Stimulated activated CD4-positive, alpha-beta T cell treated with anti-CD3 and anti-CD28 coated beads, Interleukin-4, amount 100 ng/mL, for 24 hours (primary cell): ENCODE measurements around the gene ARG2.

Experiments
- DNase-seq: peaks from one replicate; pipeline ENCODE4 v3.0.0-alpha.2; 2020

The ARG2 gene

DNA sequence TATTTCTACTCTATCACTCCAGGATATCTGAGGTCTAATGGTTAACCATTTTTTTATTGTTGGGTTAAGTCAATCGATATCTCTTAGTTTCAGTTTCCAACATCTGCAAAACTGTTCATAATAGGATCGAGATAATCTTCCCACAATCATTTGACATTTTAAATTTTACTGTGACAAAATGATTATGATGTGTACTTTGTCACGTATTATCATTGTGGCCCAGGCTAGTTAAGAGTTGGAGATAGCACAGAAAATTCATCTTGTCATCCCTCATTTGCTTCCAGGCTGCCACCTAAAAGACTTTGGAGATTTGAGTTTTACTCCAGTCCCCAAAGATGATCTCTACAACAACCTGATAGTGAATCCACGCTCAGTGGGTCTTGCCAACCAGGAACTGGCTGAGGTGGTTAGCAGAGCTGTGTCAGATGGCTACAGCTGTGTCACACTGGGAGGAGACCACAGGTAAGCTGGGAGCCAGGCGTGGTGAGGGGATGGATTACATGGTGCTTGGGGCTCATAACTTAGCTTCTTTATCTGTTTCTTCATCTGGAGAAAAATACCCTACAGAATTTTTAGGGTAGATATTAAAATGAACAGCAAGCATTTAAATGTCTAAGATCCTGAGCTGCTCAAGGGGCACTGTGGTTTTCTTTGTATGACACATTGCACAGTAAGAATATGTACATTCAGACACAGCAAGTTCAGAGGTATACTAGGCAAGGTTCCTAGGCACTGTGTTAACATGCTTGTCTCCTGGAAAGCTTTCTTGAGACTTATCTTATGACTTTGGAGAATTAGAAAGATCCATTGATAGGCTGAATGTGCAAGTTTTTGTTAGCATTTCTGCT is 22.4 kb downstream of the ARG2 start:
- no peak for DNase-seq

DNA sequence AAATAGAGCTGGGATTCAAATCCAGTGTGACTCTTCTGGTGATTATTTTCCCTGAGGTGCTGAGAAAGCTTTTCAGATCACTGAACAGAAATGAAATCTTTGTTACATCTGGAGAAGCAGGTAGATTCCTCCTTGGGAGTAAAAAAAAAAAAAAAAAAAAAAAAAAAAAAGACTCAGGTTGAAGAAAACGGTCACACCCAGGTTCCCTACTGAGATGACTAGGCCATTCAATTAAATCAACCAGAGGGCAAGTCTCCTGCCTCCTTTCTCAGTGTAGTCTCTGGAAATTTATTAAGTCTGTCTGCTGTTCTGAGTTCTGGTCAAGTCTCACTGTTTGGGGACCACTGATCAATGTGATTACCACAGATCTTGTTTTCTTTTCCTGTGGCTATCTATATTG is 24.0 kb downstream of the ARG2 start:
- DNase-seq = no peak

DNA sequence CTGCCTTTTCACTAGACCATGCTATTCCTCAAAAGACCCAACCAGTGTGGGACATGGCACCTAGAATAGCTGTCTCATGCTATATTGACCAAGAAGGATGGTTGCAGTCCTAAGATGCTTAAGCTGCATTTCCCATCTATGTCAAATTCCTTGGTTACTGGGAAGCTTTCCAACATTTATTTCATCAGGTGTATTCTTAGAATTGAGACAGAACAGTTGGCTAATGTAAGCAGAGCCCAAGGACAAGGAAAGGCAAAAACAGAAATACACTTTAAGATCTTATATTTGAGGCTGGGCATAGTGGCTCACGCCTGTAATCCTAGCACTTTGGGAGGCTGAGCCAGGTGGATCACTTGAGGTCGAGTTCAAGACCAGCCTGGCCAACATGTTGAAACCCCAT is 24.7 kb downstream of the ARG2 start:
- DNase-seq = no peak

DNA sequence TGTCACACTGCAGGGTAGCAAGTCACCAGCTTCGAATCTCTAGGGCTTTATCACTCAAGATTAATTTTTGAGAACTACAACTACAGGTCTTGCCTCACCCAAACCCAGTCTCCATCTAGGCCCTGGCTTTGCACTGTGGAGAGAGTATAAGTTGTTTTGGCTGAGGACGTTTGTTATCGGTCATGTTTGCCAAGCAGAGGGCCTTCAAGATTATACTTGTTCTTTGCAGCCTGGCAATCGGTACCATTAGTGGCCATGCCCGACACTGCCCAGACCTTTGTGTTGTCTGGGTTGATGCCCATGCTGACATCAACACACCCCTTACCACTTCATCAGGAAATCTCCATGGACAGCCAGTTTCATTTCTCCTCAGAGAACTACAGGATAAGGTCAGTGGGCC is 25.7 kb downstream of the ARG2 start:
- no peak for DNase-seq

DNA sequence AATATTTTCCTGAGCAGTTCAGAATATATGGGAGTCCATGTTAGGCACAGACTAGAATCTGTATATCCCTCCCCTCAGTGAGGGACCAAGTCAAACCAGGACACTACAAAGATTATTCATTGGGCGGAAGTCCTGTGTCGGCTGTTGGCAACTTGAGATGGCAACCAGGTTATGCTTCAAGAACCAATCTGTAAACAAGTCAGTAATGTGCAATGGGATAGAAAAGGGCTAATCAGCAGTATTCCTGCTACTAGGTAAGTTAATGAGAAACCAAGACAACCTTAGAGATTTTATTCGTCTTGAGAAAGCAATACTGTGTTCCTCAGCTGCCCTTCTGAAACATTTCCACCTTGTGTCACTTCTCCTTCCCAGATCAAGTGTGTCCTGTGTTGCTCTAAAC is 26.4 kb downstream of the ARG2 start:
- no peak for DNase-seq

DNA sequence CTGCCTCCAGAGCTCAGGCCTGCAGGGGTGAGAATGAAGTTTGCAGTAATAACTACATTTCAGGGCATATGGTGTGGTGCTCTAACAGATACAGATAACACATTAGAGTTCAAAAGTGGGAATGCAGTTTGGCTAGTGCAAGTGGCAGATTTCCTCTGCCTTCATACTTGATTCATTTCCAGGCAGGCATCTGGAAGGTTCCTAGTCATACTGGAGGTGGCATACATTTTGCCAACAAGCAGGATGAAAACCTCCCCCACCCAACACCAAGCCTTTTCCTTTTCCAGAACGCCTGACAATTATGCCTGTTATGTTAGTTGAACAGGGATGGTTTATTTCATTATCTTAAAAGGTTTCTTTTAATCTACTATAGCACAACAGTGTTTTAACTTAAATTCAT is 30.4 kb downstream of the ARG2 start:
- DNase-seq = no peak

DNA sequence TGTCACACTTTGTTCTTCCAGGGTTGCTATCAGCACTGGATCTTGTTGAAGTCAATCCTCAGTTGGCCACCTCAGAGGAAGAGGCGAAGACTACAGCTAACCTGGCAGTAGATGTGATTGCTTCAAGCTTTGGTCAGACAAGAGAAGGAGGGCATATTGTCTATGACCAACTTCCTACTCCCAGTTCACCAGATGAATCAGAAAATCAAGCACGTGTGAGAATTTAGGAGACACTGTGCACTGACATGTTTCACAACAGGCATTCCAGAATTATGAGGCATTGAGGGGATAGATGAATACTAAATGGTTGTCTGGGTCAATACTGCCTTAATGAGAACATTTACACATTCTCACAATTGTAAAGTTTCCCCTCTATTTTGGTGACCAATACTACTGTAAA is 31.0 kb downstream of the ARG2 start:
- no peak for DNase-seq

DNA sequence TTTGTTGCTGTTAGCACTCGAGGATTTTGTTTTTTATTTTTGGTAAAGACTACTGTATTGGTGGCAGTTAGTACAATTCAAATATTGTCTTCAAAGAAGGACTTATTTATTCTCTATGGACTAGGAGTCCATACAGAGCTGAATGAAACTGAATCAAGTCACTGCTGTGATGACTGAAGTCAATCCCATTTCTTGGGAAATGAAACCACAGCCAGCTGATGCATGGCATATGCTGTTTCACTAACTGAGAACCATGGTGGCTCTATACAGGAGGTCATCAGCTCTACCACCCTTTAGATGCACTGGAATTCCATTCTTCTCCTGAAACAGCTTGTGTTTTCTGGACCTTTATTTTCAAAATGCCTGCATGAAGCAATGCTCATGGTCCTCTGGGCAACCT is 32.5 kb downstream of the ARG2 start:
- DNase-seq = no peak

DNA sequence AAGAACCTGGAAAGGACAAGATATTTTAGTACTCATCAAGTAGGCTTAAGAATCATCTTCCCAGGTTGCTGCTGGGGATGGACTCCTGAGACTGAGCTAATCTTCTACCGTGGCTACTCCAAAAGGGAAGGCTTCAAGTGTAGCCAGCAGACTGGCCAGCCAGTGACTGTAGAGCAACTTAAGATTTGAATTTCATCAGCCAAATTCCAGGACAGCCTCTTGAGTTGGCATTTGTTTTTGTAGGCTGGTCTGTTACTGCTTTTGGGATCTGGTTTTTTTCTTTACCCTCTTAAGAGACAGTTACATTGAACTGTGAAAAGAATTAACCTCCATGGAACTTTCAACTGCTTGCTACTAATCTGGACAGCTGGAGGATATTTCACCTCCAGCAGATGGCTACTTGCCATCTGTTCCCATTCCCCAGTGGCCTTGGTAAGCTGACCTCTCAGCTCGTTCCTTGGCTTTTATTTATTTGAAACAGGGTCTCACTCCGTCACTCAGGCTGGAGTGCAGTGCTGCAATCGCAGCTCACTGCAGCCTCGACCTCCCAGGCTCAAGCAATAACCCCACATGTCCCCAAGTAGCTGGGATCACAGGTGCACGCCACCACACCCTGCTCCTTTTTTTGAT is 34.0 kb downstream of the ARG2 start:
- DNase-seq = no peak

DNA sequence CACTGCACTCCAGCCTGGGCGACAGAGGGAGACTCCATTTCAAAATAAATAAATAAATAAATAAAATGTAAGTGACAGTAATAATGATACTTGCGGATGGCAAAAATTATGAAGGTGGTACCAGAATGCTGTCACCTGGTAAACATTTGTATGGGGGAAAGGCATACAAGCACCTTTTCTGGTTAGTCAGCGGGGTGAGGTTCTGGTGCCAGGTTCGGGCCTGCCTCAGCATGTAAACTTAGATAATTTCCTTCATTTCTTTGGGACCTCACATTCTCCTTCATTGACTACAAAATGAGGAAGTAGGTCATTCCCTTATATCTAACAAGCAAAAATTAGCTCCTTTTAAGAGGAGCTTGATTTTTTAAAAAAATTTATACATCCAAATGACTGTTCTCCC is 43.9 kb downstream of the ARG2 start:
- DNase-seq = no peak

DNA sequence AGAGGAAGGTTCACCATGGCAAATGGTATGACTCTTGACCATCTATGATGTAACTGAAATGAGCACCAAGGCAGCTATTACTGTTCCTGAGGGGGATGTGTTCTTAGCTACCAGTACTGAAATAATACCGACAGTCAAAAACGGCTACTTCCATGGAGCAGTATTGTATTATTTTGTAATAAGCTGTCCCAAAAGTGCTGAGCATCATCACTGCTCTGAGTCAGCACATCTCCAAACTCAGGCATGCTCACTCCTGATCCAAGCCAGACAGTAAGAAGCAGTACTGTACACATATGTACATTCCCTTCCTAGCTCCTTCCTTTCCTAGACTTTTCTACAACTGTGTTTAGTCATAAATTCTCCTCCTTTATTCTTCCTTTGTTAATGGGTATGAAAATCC is 46.1 kb downstream of the ARG2 start:
- no peak for DNase-seq

DNA sequence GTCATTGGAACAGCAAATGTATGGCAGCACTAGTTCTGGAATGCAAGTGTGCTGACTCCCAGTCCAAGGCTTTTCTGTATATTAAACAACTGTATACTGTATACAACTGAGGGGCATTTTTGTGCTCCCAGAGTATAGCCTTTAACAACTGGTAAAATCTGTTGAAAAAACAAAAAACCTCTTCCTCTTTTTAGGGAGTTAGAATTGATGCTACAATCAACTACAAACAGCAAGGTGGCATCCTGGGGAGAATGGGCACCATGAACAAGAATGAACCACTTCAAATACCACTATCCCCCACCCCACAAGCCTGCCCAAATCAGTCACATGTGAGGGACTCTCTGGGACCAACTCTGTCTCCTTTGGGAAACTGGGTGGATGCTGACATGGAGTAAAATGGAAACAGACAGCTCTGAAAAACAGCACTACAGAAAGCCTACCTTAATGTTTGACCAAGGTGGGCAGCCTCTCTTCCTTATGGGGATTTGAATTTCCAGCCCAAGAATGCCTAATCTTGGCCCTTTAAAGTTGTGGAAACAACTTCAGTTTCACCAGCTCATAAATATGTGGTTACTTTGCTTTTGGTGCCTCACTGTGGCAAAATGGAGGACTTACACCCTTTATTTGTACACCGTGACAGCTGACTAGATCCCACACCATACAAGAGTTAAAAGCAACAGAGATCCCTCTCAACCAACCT is 47.2 kb downstream of the ARG2 start:
- peak; percentile 30 for DNase-seq

DNA sequence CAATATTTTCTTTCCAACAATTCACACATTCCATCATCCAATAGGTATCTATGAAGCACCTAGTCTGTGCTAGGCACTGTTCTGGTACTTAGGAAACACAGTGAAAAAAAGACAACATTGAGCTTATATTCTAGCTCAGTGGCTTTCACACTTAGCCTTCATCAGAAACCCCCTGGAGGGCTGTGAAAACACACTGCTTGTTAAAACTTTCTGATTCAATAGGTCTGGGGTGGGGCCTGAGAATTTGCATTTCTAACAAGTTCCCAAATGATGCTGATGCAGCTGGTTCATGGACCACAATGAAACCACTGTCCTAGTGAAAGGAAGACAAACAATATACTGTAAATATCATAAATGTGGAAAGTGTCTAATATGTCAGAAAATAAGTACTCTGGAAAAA is 48.8 kb downstream of the ARG2 start:
- peak; percentile 17 for DNase-seq

DNA sequence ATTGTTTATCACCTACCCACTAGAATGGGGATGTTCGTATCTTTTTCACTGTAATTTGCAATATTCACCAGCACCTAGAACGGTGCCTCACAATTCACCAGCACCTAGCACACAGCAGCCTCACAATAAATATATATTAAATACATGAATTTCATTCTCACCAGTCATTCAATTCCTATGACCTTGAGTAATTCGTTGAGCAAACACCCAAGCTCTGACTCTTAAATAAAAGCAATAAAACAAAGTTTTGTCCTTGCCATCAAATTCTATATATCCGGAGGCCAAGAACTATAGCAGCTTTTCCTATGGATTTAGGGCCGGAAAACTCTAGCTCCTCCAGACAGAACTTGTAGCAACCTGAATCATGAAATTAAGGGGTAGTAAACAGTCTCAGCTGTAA is 53.7 kb downstream of the ARG2 start:
- no peak for DNase-seq

DNA sequence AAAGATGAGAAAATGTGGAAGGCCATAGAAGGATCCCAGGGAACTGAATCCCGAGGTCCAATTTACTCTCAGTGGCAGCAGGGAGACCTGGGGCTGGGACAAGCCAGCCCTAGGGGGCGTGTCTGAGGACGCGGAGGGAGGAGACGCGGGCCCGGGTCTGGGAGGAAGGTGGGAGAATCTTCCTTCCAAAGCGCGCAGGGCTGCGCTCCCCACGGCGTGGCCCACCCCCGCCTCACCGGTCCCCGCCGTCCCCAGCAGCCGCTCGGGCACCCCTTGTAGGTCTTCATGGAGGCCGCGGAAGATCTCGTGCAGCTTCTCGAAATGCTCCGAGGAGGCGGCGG is 54.4 kb downstream of the ARG2 start:
- peak; percentile 60 for DNase-seq

DNA sequence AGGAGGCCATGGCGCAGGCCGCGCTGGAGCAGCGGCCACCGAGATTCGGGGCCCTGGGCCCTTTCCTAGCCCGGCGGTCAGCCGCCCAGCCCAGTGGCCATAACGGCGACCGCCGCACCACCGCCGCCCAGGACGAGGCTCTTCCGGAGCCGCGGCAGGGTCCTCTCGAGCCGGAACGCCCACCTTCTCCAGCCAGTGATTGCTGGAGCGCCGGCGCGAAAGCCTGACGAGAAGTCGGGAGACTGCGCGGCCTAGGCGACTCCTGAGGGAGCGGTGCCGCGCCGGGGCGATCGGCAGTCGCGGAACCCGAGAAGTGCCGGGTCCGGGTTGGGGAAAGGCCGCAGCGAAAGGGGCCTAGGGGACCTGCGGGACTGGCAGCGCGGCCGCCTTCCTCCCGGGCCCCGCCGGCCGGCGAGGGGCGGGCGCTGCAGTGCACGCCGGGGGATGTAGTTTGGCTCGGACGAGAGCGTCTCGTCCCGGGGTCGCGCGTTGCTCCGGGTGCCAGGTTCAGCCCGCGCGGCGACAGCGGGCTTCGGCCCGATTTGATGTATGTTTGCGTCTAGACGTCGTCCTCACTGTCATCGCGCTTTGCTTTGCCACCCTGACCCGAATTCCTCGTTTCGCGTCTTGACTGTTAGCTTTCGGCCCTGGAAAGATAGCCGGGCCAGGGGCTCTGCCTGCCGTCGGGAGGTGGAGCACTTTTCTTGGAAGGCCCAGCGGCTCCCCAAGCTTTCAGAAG is 54.9 kb downstream of the ARG2 start, which contains the start of gene VTI1B:
Gene VTI1B (minus strand): TSS at position 153 of the 739 bp plus-strand sequence. CDS start 143 bp downstream, at position 10.
- peak; percentile 75 for DNase-seq

DNA sequence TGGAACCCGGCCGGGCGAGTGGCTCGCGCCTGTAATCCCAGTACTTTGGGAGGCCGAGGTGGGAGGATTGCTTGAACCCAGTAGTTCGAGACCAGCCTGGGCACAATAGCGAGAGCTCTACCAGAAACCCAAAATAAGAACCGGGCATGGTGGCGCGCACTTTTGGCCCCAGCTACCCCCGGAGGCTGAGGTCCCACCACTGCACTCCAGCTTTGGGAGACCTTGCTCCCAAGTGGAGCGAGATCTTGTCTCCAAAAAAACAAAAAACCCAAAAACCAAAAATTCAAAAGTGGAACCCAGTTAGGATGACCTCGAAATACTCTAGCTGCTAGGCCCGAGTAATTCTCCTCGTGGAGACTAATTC is 55.5 kb downstream of the ARG2 start:
- DNase-seq = no peak

DNA sequence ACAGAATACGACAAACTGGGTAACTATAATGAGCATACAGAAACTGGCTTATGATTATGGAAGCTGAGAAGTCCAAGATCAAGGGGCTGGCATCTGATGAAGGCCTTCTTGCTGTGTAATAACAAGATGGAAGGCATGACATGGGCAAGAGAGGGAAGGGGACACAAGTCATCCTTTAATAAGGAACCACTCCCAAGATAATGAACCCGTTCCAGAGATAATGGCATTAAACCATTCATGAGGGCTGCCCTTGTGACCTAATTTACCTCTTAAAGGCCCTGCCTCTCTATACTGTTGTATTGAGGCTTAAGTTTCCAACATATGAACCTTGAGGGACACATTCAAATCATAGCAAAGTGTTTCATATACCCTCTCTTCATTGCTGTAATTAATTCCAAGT is 59.3 kb downstream of the ARG2 start:
- no peak for DNase-seq

DNA sequence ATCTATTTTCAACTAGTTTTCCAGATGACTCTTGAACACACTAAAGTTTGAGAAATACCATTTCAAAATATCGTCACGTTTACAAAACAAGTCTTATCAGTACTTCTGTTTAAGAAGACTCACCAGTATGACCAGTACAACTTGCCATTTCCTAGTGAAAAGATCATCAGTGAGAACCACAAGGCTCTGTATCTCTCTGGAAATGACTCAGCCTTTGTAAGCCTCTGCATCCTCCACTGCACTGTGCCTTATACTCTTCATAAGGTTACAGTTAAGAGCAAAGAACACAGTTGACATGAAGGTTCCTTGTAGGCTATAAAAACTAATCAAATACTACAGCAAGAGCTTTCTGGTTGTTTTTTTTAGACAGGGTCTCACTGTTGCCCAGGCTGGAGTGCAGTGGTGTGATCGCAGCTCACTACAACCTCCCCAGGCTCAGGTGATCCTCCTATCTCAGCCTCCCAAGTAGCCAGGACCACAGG is 60.4 kb downstream of the ARG2 start:
- DNase-seq = peak; percentile 16

DNA sequence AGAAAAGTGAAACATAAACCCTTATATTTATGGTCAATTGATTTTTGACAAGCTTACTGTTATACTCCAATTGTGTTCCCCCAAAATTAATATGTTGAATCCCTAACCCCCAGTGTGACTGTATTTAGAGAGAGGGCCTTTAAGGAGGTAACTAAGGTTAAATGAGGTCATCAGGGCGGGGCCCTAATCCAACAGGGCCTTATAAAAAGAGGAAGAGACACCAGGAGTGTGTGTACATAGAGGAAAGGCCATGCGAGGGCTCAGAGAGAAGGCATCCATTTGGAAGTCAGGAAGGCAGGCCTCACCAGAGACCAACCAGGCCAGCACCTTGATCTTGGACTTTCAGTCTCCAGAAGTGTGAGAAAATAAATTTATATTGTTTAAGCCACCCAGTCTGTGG is 61.2 kb downstream of the ARG2 start:
- no peak for DNase-seq

DNA sequence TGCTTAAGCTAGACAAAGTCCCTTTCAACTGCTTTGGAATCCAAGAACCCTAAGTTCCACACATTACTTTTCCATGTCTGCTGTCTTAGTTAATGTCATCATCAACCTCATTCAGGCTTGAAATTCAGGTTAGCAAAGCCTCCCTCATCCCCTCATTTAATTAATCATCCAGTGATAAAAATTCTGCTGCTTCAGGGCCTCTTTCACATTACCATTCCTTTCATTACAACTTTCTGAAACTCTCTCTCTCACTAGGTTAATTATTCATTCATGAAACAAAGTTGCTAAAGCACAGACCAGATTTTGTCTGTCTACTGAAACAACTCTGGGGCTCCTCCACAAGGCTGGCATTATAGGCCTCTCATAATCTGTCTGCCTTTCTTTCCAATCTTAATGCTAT is 64.1 kb downstream of the ARG2 start:
- DNase-seq = no peak

DNA sequence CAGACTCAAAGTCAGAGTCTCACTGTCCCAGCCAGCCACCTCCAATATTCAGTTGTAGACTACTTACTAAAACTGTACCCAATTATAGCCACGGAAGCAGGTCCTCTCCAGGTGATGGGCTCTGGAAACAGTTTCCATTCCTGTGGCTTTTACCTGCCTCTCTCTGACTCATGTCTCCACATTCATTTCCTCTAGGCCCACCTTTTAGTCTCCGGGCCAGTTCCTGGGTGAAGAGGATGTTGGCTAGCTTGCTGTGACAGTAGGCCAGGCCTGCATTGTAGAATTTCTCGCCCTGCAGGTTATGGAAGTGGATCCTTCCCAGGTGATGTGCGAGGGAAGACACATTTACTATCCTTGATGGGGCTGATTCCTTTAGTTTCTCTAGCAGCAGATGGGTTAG is 70.3 kb downstream of the ARG2 start:
- no peak for DNase-seq

DNA sequence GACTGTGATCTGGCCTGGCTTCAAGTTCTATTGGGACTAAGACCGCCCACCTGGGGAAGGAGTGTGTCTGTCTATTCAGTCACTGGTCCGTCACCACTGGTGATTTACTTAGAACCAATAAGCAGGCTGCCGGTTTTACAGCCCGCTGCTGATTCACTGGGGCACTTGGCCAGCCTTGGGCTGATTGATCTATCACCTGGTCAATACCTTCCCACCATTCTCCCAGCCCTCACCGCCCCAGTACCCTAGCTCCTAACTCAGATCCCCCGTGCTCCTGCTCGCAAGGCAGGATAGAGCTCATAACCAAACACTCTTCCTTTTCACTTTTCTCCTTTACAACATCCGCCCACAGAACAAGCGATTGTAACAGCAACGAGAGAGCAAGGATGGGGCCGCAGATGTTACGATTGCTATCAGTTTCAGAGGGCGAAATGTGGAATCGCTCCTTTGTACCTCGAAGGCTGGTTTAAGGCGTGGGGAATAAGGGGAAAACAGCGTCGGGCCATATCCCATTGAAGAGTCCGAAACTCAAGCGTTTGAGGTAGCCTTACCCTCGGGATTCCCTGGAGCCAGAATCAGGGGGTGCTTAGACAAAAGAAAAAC is 75.2 kb downstream of the ARG2 start:
- DNase-seq = peak; percentile 82
